ENCODE results near the gene RFPL3.

- no peak for TF ChIP-seq TCF4 (CRISPR knock-in tag; IDR thresholded peaks at IDR 0.05; ENCODE audit: borderline replicate concordance)
- no peak for TF ChIP-seq POU6F1 (CRISPR knock-in tag; IDR thresholded peaks at IDR 0.05; ENCODE audit: borderline replicate concordance, low read depth)
- TF ChIP-seq ISL1 (CRISPR knock-in tag; IDR thresholded peaks at IDR 0.05): no peak
- TF ChIP-seq ESRRG (CRISPR knock-in tag; IDR thresholded peaks at IDR 0.05): no peak
- TF ChIP-seq ARNTL (CRISPR knock-in tag; IDR thresholded peaks at IDR 0.05; ENCODE audit: borderline replicate concordance, low read depth): no peak
- no peak for TF ChIP-seq CSRNP3 (CRISPR knock-in tag; IDR thresholded peaks at IDR 0.05)
- TF ChIP-seq ZFP3 (CRISPR knock-in tag; IDR thresholded peaks at IDR 0.05): no peak
- TF ChIP-seq ZFP30 (CRISPR knock-in tag; IDR thresholded peaks at IDR 0.05): no peak
- TF ChIP-seq SNAI2 (CRISPR knock-in tag; IDR thresholded peaks at IDR 0.05): no peak
- TF ChIP-seq OSR1 (CRISPR knock-in tag; IDR thresholded peaks at IDR 0.05): no peak
- TF ChIP-seq, protein P1, sequence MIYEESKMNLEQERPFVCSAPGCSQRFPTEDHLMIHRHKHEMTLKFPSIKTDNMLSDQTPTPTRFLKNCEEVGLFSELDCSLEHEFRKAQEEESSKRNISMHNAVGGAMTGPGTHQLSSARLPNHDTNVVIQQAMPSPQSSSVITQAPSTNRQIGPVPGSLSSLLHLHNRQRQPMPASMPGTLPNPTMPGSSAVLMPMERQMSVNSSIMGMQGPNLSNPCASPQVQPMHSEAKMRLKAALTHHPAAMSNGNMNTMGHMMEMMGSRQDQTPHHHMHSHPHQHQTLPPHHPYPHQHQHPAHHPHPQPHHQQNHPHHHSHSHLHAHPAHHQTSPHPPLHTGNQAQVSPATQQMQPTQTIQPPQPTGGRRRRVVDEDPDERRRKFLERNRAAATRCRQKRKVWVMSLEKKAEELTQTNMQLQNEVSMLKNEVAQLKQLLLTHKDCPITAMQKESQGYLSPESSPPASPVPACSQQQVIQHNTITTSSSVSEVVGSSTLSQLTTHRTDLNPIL (CRISPR knock-in tag; IDR thresholded peaks at IDR 0.05; ENCODE audit: low read depth): no peak
- no peak for TF ChIP-seq CSDC2 (CRISPR knock-in tag; IDR thresholded peaks at IDR 0.05)
Measured at GRCh38 chr22:32328306-32329201, 29.1 kb upstream of the RFPL3 start.

Data from SK-N-SH treated with all-trans-retinoic acid at 6 μM for 48 hours (cell line).